Stimulated activated CD4-positive, alpha-beta T cell treated with anti-CD3 and anti-CD28 coated beads, Interleukin-4, amount 100 ng/mL, for 48 hours (primary cell): Measurements from ENCODE around the gene USP8.
"Not testable (repeated sequence)": the region's sequence is repeated elsewhere in the genome, so short reads cannot be mapped to it uniquely, and the experiment has no call there.

Source experiments
- DNase-seq, 2 donors: peaks; one replicate each; pipeline ENCODE4 v3.0.0-alpha.2; 2020; ENCODE audit warnings: low read depth in 2 of 2

USP8 gene

GRCh38 chr15:50440932-50441331 lies 16.7 kb downstream of the USP8 start:
- no peak for DNase-seq

GRCh38 chr15:50452927-50453326 lies 28.7 kb downstream of the USP8 start:
- no peak for DNase-seq

- no peak for DNase-seq
These were observed 34.3 kb downstream of the USP8 start for GRCh38 chr15:50458348-50459112.

GRCh38 chr15:50463423-50464358 lies 39.5 kb downstream of the USP8 start:
- DNase-seq = no peak

- DNase-seq = no peak
These were observed 46.9 kb downstream of the USP8 start for GRCh38 chr15:50471072-50471471.

GRCh38 chr15:50476143-50476542 lies 51.9 kb downstream of the USP8 start:
- DNase-seq = no peak

GRCh38 chr15:50484781-50485180 lies 60.6 kb downstream of the USP8 start:
- no peak for DNase-seq

GRCh38 chr15:50485389-50485788 lies 61.2 kb downstream of the USP8 start:
- DNase-seq = no peak

GRCh38 chr15:50487287-50487686 lies 63.1 kb downstream of the USP8 start:
- no peak for DNase-seq

GRCh38 chr15:50493625-50494024 lies 69.4 kb downstream of the USP8 start:
- DNase-seq = no peak

GRCh38 chr15:50494547-50494946 lies 70.3 kb downstream of the USP8 start:
- DNase-seq = not testable (repeated sequence)

GRCh38 chr15:50496692-50497091 lies 72.5 kb downstream of the USP8 start:
- DNase-seq = no peak

- no peak for DNase-seq
These were observed 76.1 kb downstream of the USP8 start for GRCh38 chr15:50500352-50500751.

GRCh38 chr15:50501815-50502214 lies 77.6 kb downstream of the USP8 start:
- DNase-seq = no peak

- DNase-seq = no peak
These were observed 78.9 kb downstream of the USP8 start for GRCh38 chr15:50503144-50503543.

GRCh38 chr15:50505656-50506055 lies 81.5 kb downstream of the USP8 start:
- not testable (repeated sequence) for DNase-seq

- no peak for DNase-seq
These were observed 81.9 kb downstream of the USP8 start for GRCh38 chr15:50506121-50506520.

GRCh38 chr15:50513001-50513400 lies 88.8 kb downstream of the USP8 start:
- no peak for DNase-seq

GRCh38 chr15:50519740-50520425 lies 95.7 kb downstream of the USP8 start:
- DNase-seq = no peak

GRCh38 chr15:50523851-50524251 lies 99.6 kb downstream of the USP8 start:
- no peak for DNase-seq

GRCh38 chr15:50531163-50531562 lies 107.0 kb downstream of the USP8 start:
- no peak for DNase-seq

- DNase-seq = no peak
These were observed 107.6 kb downstream of the USP8 start for GRCh38 chr15:50531766-50532165.
